Stimulated activated CD4-positive, alpha-beta T cell treated with anti-CD3 and anti-CD28 coated beads, Interleukin-1b, Interleukin-23, amount 100 ng/mL, for 1 hour (primary cell): ENCODE measurements around the gene ZDHHC7.
A peak's percentile ranks its signal among the peaks of the same experiment; 100 is the strongest.
"Not testable (repeated sequence)": the region's sequence is repeated elsewhere in the genome, so short reads cannot be mapped to it uniquely, and the experiment has no call there.

Experiments used
- DNase-seq, 2 donors: peaks; one replicate each; pipeline ENCODE4 v3.0.0-alpha.2; 2020; ENCODE audit warnings: low read depth in 2 of 2

The ZDHHC7 gene

DNA sequence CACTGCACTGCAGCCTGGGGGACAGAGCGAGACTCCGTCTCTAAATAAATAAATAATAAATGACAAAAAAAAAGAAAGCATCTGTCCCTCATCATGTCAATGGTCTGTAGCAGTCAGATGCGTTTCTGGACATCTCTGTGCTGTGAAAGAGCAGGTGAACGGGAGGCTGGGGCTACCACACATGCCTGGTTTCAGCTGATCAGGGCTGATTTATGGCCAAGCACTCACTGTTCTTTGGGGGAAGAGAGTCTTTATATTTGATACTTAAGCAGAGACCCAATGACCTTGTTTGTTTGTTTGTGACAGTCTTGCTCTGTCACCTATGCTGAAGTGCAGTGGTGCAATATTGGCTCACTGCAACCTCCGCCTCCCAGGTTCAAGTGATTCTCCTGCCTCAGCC, 33.7 kb upstream of the ZDHHC7 start:
- no peak for DNase-seq

DNA sequence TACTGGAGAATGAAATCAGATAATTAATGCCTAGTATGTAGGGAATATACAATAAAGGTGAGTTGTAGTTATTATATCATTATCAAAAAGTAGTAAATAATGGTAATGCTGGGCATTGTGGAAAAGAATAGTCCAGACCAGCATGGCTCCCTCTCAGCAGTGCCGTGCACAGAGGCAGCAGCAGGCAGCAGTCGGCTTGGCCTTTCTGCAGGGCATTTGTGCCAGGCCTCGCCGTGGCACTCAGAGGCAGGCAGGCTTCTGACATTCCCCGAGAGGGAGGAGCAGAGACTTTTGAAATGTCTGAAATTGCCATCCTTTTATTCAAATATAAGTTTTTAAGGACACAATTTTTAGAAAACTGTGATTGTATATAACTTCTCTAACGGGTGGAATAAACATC, 31.3 kb upstream of the ZDHHC7 start:
- DNase-seq, result no peak

DNA sequence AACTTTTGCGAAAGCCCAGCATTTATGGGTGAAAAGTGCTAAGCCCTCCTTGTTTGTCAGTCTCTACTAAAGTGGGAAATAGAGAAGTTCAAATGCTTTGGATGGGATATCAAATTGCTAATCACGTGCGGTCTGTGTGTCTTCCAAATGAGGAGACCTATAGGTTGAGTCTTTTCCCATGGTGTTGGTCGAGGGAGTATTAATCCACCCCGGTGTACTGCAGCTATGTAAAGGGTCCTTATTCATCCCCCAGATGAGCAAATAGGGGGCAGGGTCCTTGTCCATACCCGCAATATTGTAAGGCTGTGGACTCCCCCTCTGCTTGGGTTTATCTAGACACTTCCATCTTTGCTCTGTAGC, 30.8 kb upstream of the ZDHHC7 start:
- no peak for DNase-seq

DNA sequence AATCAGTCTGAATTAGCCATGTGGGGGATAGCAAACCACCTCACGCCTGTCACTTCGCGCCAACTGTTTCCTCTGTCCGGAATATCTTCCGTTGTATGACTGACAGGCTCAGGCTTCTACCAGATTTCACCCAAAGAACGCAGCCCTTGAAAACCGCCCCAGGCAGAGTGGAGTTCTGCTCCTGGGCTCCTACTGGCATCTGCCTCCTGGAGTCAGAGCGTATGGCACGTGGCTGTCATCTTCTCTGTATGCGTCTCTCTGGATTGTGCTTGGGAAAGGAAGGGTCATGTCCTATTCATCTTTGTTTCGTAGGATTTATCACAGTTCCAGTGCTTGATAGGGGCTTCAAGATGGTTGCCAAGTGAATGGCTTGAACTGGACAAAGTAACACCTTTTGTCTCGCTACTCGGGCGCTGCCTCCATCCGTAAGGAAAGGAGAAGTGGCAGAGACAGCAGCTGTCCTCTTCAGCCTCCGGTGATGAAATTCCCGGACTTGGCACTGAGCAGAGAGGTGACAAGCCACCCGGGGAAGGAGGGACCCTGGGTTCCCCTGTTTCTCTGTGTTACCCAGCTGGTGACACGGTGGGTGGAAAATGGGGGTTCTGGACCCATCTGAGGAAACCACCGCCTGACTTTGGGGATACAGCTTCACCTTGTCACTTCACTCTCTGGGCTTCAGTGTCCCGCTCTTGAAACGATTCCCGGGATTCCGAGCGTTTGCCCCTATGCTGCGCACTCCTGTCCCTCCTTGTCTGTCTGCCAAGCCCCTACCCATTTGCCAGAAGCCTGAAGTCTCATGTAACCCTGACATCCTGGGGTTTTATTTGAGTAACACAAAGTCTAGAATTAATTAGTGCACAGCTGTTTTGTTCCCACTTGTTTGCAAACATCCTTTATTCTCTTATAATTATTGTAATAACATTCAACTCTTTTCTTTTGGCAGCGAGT, 30.2 kb upstream of the ZDHHC7 start:
- DNase-seq, result no peak

DNA sequence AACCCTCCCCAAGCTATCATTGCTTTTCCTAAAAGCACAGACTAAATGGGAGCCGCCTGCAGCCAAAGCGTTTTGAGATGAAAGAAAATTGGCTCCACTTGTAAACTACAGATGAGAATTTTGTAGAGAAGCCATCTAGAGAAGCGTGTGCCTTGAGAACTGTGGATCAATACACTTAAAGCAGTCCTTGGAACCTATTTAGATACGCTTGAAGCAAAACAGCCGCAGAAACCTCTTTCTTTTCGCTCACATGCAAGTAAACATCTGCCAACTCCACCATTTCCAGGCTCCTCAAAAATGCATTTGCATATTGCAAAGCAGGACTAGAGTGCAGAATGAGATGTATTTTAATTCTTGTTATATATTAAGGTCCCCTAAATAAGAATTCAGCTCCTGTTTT, 29.4 kb upstream of the ZDHHC7 start:
- no peak for DNase-seq

DNA sequence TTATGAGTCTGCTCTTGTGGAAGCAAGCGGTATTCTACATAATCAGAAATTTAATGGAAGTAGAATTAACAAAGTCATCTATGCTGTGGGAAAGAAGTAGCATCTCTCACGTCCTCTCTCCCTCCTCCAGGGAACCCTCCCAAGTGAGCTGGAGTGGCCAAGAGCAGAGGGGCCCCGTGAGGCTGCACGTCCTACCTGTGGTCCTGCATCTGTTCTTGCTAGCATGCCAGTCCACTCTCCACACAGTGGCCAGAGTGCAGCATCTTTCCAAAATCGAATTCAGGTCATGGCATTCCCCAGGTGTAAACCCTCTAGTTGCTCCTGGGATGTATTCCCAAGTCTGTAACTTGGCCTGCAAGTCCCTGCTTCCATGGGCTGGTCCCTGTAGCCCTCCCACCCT, 26.4 kb upstream of the ZDHHC7 start:
- no peak for DNase-seq

DNA sequence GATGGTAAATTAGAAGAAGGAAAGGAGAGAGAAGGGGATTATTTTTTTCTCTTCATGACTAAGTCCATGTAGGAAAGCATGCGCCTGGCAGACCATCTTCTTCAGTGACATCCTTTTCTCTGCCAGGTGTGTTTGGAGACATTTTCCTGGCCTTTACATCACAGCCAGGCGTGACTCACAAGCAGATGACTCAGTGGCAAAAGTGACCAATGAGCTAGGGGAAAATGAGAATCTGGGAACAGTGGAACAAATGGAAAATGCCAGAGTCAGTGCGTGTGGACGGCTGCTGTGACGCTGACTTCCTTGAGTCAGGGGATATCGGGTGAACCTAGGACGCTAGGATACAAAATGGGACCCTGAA, 25.7 kb upstream of the ZDHHC7 start:
- no peak for DNase-seq

DNA sequence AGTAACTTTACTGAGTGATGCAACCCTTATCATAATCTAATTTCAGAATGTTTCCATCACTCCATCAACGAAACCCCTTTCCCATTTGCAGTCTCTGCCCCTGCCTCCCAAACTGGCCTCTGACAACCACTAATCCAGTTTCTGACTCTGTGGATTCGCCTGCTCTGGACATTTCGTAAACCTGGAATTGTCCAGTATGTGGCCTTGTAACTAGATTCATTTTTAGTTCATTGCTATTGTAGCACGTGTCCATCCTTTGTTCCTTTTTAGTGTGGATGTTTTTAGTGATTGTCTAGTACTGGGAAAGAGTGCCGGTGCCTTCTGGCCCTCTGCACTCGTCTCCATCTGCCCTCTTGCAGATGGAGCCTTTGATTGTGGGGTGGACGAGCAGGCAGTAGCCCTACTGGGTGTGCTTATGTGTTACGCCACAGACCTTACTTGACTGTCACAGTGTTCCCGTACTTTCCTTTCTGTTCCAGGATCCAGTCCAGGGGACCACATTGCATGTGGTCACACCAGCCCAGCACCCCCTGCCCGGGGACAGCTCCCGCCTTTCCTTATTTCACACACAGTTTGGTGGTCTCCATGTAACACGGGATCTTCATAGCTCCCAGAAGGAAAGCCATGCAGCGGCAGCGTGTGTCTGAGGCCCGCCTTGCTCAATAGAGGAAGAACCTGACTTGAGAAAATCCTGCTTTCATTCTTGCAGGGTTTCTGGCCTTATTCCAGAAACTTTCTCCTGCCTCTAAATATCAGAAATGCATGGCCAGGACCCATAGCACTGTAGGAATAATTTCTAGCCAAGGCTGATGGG, 25.1 kb upstream of the ZDHHC7 start:
- DNase-seq, result no peak

DNA sequence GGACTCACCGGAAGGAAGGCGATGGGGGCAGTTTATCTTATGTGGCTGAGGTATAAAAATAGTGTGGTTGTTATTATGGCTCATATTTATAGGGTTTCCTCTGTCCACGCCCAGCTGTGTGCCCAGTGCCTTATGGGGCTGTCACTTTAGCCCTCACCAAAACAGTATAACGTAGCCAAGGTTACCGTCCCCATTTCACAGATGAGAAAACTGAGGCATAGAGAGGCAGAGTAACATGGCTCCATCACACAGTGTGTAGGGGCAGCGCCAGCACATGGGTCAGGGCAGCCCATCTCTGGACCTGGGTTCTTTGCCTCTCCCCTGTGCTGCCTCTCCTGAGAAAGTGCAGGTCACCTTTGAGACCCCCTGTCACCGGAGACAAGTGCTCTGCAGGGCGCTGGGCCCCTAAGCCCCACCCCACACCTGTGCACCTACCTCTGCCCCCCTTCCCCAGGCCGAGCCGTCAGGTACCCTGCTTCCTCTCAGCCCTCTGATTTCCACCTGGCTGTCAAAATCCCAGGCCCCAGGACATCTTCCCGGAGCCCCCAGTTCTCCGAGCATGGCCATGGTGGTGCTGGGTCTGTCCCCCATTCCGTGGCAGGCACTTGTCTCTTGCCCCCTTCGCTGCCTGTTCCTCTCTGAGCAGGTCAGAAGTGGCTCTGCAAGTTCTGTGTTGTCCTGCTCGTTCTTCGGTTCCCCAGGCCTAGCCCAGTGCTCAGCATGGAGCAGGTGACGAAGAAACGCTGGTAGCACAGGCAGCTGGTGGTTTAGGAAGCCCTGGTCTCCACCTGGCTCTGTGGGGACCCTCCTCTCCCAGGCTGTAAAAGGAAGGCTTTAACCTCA, 23.5 kb upstream of the ZDHHC7 start:
- no peak for DNase-seq

DNA sequence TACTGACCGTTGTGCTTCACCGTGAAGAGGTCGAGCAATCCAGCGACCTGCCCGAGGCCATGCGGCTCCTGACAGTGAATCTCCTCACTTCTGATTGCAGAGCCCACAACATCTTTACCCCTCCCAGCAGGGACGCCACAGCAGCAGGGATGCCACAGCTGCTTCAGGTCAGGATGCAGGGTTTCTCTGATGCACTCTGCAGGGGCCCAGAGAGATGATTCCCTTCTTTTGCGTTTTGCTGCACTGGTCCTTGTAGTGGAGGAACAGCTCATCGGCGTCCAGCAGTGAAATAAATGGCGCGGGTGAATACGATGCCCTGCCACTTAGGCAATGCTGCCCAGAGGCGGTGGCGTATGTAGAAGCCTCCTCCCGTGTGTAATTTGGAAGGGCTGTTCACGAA, 21.8 kb upstream of the ZDHHC7 start:
- DNase-seq, result no peak

DNA sequence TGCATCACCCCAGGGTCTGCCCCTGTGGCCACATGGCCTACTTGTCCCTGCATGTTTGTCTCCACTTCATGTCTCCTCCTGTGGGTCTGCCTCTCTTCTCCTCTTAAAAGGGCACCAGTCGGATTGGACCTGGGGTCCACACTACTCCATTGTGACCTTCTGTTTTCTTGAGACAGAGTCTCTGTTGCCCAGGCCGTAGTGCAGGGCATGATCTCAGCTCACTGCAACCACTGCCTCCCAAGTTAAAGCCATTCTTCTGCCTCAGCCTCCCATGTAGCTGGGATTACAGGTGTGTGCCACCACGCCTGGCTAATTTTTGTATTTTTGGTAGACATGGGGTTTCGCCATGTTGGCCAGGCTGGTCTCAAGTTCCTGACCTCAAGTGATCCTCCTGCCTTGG, 20.9 kb upstream of the ZDHHC7 start:
- not testable (repeated sequence) for DNase-seq

DNA sequence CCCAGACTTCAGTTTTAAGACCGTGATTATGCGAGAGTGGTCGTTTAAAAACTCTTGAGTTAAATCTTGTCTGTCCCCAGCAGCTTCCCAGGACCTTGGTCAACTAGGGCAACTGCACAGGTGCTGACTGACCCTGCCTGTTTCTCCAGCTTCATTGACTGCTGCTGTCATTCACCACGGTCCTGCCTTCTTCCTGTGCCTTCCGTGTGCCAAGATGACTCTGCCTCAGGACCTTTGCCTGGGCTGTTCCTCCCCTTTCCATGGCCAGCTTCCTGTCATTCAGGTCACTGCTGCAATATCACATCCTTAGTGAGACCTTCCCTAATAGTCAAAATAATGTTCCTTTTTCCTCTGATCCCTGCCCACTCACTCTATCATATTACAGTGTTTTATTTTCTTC, 20.1 kb upstream of the ZDHHC7 start:
- DNase-seq, result no peak

DNA sequence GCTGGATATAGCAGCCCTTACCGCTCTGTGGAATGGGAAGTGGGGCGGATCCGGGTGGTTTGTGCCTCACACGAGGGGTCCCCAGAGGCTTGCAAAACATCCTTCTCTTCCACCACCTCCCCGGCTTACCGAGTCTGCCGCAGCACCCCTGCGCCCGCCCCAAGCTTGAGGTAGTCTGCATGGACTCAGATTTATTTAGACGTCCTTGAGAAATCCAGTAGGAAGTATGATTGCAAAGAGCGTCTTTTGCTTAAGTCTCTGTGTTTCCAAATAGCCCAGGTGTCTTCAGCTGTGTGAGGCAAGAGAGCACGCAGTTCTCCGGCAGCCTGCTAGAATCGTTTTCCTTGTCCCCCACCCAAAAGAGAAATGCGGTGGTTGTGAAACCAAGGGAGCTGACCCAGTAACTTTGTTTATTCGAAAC, 18.7 kb upstream of the ZDHHC7 start:
- DNase-seq, result no peak

DNA sequence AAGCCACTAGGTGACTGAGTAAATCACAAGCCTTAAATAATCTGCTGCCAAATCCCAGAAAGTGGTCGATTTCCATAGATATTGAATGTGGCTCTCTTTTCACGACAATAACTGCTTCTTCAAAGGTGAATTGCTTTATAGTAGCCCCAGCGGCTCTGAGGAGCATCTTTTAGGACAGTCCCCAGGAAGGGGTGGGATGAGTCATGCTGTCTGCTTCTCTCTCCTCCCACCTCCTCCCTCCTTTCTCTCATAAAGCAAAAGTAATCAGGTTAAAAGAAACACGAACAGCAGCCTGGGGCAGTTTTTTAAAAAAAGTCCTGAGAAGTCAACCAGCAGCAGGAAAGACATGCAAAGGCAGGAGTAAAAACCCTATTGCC, 18.1 kb upstream of the ZDHHC7 start:
- peak in 1 of 2 donors; percentile 32 for DNase-seq

DNA sequence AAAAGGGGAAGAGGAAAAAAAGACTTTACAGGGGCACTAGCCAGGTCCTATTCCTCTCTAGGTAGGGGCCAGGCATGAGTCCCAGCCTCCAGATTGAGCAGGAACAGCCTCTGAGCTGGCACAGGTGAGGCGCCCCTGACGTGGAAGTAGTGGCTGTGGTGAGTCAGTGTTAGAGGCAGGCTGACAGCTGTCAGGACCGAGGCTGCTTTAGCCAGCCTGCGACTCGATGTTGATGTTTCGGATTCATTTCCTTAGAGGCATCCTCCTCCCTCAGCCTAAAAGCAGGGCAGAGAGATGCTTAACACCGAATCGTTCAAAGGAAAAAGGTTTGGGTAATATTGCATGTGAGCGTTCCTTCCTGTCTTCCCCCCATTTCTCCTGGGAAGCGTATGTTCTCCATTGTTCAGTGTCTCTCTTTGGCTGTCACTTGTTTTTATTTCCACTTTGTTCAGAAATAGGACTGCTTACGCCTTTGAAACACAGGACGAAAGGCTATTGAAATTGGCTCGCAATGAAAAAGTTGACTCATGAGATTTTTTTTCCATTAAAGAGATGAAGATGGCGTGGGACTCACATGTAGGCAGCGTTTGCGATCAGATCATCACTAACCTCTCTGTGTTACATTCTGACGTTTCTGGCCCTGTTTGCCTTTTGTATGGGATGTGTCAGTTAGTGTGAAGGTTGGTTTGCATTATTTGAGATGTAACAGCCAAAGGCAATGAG, 17.5 kb upstream of the ZDHHC7 start:
- peak; percentile 49 to 53 for DNase-seq

DNA sequence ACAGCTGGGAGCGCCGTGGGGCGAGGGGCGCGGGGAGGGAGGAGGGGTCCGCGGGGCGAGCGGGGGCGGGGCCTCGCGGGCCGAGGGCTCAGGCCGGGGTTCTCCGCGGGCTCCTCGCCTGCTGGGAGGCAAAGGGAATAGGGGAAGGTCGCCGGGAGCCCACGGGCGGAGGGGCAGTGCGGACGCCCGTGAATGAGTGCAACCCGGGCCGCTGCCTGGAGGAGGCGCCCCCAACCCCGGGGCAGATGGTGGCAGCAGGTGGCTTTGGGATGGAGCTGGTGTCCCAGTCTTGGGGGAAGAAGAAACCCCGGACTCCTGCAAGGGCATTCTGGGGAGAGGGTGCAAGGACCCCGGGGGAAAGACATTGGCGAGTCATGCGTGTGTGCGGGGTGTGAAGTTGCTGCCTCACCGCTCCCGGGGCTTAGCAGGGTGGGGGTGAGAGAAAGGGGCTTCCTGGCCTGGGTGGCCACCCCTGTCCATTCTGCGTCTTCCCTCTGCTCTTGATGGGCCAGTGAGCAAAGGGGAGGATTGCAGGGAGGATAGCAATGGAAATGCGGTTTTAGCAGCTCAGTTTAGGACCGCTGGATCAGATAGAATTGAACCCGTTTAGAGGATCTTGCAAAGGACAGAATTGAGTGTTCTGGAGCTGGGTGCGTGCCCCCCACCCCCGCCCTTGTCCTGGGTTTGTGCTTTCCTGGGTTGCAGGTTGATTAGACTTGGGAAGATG, 16.8 kb upstream of the ZDHHC7 start:
- no peak for DNase-seq

DNA sequence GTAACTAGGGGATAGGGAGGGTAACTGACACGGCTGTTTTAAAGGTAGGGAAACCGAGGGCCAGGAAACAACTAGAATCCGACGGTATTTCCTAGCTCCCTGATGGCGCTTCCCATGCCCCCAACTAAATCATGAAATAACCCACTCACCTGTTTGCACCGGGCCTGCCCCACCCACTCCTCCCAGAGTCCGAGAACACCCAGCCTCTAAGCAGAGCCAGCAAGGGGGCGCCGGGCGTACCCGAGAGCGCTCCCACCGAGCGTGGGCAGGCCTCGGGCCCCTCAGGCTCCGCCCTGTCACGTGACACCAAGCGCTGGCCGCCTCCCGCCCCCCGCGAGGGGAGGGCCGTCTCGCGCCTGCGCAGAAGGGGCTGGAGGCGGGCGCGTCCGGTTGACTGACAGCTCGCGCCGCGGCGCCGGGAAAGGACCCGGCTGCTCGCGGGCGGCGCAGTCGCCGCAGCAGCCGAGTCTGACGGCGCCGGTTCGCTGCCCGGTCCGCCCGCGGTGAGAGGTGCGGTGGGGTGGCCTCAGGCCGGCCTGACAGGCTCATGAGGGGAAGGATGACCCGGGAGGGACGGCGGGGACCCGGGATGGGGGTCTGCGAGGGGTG, 16.1 kb upstream of the ZDHHC7 start, which contains the start of gene KIAA0513:
TSS of gene KIAA0513 (plus strand) at position 447 of the 609 bp plus-strand sequence. CDS start 39,277 bp downstream, outside the sequence.
- DNase-seq, result peak; percentile 92 to 95

DNA sequence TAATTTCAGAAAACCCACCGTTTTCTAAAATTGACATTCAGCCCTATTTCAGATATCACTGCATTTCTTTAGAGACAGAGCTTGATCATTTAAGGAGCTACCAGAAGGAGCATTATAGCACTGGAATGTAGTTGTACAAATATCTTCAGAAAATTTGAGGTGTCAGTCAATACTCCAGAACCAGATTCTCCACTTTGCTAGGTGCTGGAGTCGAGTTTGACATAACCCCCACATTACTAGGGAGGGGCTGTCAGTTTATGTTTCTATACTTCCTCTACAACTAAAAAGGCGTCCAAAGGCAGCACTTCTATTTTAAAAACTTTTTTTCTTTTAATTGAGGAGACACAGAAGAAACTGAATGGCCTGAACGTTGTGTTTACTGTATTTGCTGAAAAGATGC, 15.4 kb upstream of the ZDHHC7 start:
- no peak for DNase-seq

DNA sequence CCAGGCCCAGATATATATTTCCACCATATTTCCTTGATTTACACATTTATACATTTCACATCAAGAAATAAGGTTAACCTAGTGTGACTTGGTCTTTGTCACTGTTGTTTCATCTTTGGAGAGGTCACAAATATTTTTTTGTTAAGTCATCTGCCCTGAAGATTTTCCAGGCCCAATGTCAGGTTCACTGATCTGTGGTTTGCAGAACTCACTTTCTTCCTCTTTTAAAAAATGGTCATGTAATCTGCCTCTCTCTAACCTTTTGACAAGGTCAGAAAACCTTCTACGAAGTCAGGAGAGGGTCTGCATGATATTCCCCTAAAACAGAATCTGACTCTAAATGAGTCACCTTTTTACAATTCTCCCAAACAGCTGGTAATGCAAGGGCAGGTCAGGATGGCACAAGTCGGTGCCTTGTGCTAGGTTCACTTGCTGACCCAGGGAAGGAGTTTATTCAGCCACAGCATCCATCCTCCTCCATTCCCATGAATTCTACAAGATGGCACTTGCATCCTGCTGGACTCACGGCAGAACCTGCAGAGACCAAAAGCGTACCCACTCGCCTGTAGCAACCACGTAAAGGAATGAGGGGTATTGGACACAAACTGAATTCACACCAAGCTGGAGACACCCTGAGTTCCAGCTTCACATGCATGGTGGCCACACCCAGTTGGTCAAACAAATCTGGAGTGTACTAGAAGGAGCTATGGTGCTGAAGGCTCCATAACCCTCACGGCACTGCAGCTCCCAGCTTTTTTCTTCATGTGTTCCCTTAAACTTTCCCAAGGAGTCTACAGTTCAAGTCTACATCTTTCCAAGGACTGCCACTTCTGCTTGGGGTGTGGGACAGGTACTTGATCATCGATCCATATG, 14.7 kb upstream of the ZDHHC7 start:
- no peak for DNase-seq
